Stomach (tissue), 4 donors: ENCODE measurements around the gene KCNG2.

Experiments
- CTCF ChIP-seq, 7 experiments: fragments of 450-650 bp in 4 of 7; fragments of 200-600 bp in 3 of 7; sonication (generic) in 3 of 7; IDR thresholded peaks; one replicate each; pipeline ENCODE4 v1.5.1; 2016 to 2019; ENCODE audit warnings: antibody characterized with exemption in 7 of 7, control low read depth in 2 of 7, mild to moderate bottlenecking in 1 of 7
- EP300 ChIP-seq: sonication (generic); formaldehyde crosslinking; IDR thresholded peaks from one replicate; pipeline ENCODE4 v1.6.1; 2017; ENCODE audit warnings: antibody characterized with exemption
- POLR2A ChIP-seq, 4 donors: fragments of 450-650 bp; IDR thresholded peaks; one replicate each; pipeline ENCODE4 v1.6.1; 2016; ENCODE audit warnings: antibody characterized with exemption in 4 of 4, control low read depth in 2 of 4, mild to moderate bottlenecking in 1 of 4, moderate library complexity in 1 of 4
- POLR2AphosphoS5 ChIP-seq, 3 donors: sonication (generic); formaldehyde crosslinking; IDR thresholded peaks; one replicate each; pipeline ENCODE4 v1.6.1; 2016; ENCODE audit warnings: antibody characterized with exemption in 3 of 3

GRCh38 chr18:79765491-79766245 is 32.1 kb upstream of the KCNG2 start:
- TF ChIP-seq CTCF (IDR thresholded peaks at IDR 0.05) (no peak), EP300 (no peak), POLR2AphosphoS5 (IDR thresholded peaks at IDR 0.05) (no peak), POLR2A (IDR thresholded peaks at IDR 0.05) (no peak)
